Breast epithelium (tissue), 4 donors: ENCODE results near the gene AOPEP. TPM values are rescaled to one million over a fixed set of nuclear protein-coding genes. Genes with fewer than 3 reads are reported as not detected.

Experiments
- DNase-seq, 2 donors: peaks; one replicate each; pipeline ENCODE4 v3.0.0-alpha.2; 2019; ENCODE audit warnings: low spot score in 2 of 2
- H3K27ac ChIP-seq, 2 donors: fragments of 200-600 bp; sonication (generic) in 1 of 2; one replicate each; pipeline ENCODE4 v1.5.1; 2016 to 2019; ENCODE audit warnings: mild to moderate bottlenecking in 1 of 2
- H3K27me3 ChIP-seq, 2 donors: fragments of 200-600 bp; sonication (generic) in 1 of 2; one replicate each; pipeline versions ENCODE4 v1.5.1 to v1.6.0; 2017 to 2019; ENCODE audit warnings: control low read depth in 1 of 2, mild to moderate bottlenecking in 1 of 2
- H3K36me3 ChIP-seq: fragments of 200-600 bp; one replicate; pipeline ENCODE4 v1.5.1; 2019
- H3K4me1 ChIP-seq, 2 donors: fragments of 200-600 bp; sonication (generic); one replicate each; pipeline ENCODE4 v1.5.1; 2016 to 2019; ENCODE audit warnings: control low read depth in 1 of 2
- H3K4me3 ChIP-seq, 3 donors: fragments of 200-600 bp; sonication (generic); 1 replicate in 2 of 3; 2 replicates in 1 of 3; pipeline ENCODE4 v1.5.1; 2016 to 2019; ENCODE audit warnings: mild to moderate bottlenecking in 3 of 3, moderate library complexity in 2 of 3
- H3K9me3 ChIP-seq, 2 donors: fragments of 200-600 bp; sonication (generic) in 1 of 2; one replicate each; pipeline ENCODE4 v1.5.1; 2016 to 2019; ENCODE audit warnings: control low read depth in 1 of 2
- POLR2A ChIP-seq: fragments of 450-650 bp; IDR thresholded peaks from one replicate; pipeline ENCODE4 v1.6.1; 2016; ENCODE audit warnings: antibody characterized with exemption, mild to moderate bottlenecking, moderate library complexity
- POLR2AphosphoS5 ChIP-seq, 3 donors: sonication (generic); formaldehyde crosslinking; IDR thresholded peaks; one replicate each; pipeline ENCODE4 v1.6.1; 2017; ENCODE audit warnings: antibody characterized with exemption in 3 of 3
- intact Hi-C: fragments of 100-400 bp; cut with DNase I; formaldehyde crosslinking; loops from one replicate; pipeline ENCODE4 v1.15.1; 2023; ENCODE audit warnings: low total_unique reads
- total RNA-seq, 3 donors: library from RNA; depleted of rRNA; stranded (reverse); fragments of >200 nt; gene quantifications; one replicate each; pipeline ENCODE4 v1.1.0, GENCODE V29; 2016
- TF ChIP-seq, protein P1 (sequence below), 3 donors: fragments of 450-650 bp; IDR thresholded peaks; one replicate each; pipeline ENCODE4 v1.5.1; 2016 to 2017; ENCODE audit warnings: antibody characterized with exemption in 3 of 3, mild to moderate bottlenecking in 3 of 3, moderate library complexity in 3 of 3

Gene AOPEP
- total RNA-seq, 3 donors from 2014 or later, result 15.5 to 94.1 (median 87.5) TPM

GRCh38 chr9:95067057-95067456, 340.6 kb downstream of the AOPEP start:
- Histone ChIP-seq H3K9me3 (no peaks in the 10 kb centered on the region), H3K27ac (no peak overlapping the region), H3K4me3 (no peak overlapping the region), H3K36me3 (no peaks in the 10 kb centered on the region), H3K27me3 (no peaks in the 10 kb centered on the region), H3K4me1 (no peaks in the 10 kb centered on the region)
- DNase-seq, result peak in 1 of 2 donors; percentile 7
- intact Hi-C loops, result no loop called here
- TF ChIP-seq POLR2AphosphoS5 (IDR thresholded peaks at IDR 0.05) (no peak), POLR2A (no peak)
- TF ChIP-seq, protein P1, sequence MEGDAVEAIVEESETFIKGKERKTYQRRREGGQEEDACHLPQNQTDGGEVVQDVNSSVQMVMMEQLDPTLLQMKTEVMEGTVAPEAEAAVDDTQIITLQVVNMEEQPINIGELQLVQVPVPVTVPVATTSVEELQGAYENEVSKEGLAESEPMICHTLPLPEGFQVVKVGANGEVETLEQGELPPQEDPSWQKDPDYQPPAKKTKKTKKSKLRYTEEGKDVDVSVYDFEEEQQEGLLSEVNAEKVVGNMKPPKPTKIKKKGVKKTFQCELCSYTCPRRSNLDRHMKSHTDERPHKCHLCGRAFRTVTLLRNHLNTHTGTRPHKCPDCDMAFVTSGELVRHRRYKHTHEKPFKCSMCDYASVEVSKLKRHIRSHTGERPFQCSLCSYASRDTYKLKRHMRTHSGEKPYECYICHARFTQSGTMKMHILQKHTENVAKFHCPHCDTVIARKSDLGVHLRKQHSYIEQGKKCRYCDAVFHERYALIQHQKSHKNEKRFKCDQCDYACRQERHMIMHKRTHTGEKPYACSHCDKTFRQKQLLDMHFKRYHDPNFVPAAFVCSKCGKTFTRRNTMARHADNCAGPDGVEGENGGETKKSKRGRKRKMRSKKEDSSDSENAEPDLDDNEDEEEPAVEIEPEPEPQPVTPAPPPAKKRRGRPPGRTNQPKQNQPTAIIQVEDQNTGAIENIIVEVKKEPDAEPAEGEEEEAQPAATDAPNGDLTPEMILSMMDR (IDR thresholded peaks at IDR 0.05), result no peak

- H3K27me3 ChIP-seq, result no peaks in the 10 kb centered on the region
- H3K9me3 ChIP-seq, result no peaks in the 10 kb centered on the region
- intact Hi-C loops, result no loop called here
- H3K36me3 ChIP-seq, result no peaks in the 10 kb centered on the region
- DNase-seq, result no peak
- H3K27ac ChIP-seq, result no peak overlapping the region
- H3K4me3 ChIP-seq, result no peak overlapping the region
- no peaks in the 10 kb centered on the region for H3K4me1 ChIP-seq
- TF ChIP-seq POLR2AphosphoS5 (IDR thresholded peaks at IDR 0.05) (no peak), POLR2A (no peak)
- TF ChIP-seq, protein P1 (IDR thresholded peaks at IDR 0.05), result no peak
Observed at GRCh38 chr9:95067897-95068296, 341.4 kb downstream of the AOPEP start.

GRCh38 chr9:95070549-95071021, 344.1 kb downstream of the AOPEP start:
- H3K4me3 ChIP-seq, result no peak overlapping the region
- intact Hi-C loops, result no loop called here
- TF ChIP-seq, protein P1 (IDR thresholded peaks at IDR 0.05), result no peak
- TF ChIP-seq POLR2AphosphoS5 (IDR thresholded peaks at IDR 0.05) (no peak), POLR2A (no peak)
- H3K36me3 ChIP-seq, result no peaks in the 10 kb centered on the region
- DNase-seq, result no peak
- H3K9me3 ChIP-seq, result no peaks in the 10 kb centered on the region
- H3K27me3 ChIP-seq, result no peaks in the 10 kb centered on the region
- H3K4me1 ChIP-seq, result no peaks in the 10 kb centered on the region
- H3K27ac ChIP-seq, result no peak overlapping the region

- H3K36me3 ChIP-seq, result no peaks in the 10 kb centered on the region
- H3K27ac ChIP-seq, result no peak overlapping the region
- no peaks in the 10 kb centered on the region for H3K27me3 ChIP-seq
- no peaks in the 10 kb centered on the region for H3K4me1 ChIP-seq
- no peaks in the 10 kb centered on the region for H3K9me3 ChIP-seq
- intact Hi-C loops, result no loop called here
- no peak overlapping the region for H3K4me3 ChIP-seq
- DNase-seq, result no peak
- TF ChIP-seq, protein P1 (IDR thresholded peaks at IDR 0.05), result no peak
- TF ChIP-seq POLR2AphosphoS5 (IDR thresholded peaks at IDR 0.05), result no peak
- TF ChIP-seq POLR2A, result no peak
Observed at GRCh38 chr9:95071450-95071849, 345.0 kb downstream of the AOPEP start.

DNA sequence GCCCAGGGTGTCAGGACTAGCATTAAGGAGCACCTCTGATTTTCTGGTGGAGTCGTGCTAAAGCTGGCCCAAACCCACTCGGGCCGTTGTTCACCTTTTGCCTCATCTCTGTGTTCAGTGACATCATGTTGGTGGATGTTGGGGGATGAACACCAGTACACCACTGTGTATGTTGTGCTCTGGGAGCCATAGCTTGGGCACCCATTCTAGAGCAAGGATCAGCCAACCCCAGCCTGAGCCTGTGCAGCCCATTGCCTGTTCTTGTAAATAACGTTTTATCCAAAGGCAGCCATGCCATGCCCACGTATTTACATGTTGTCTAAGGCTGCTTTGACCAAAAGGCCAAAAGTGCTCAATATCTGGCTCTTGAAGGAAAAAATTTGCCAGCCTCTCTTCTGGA, 345.4 kb downstream of the AOPEP start:
- Histone ChIP-seq H3K27me3 (no peaks in the 10 kb centered on the region), H3K36me3 (no peaks in the 10 kb centered on the region), H3K4me1 (no peaks in the 10 kb centered on the region), H3K27ac (no peak overlapping the region), H3K4me3 (no peak overlapping the region), H3K9me3 (no peaks in the 10 kb centered on the region)
- peak in 1 of 2 donors; percentile 12 for DNase-seq
- TF ChIP-seq, protein P1 (IDR thresholded peaks at IDR 0.05), result no peak
- intact Hi-C loops, result no loop called here
